HG02798 (cell line): Measurements from ENCODE around the gene HECA.
"Not testable (repeated sequence)": the region's sequence is repeated elsewhere in the genome, so short reads cannot be mapped to it uniquely, and the experiment has no call there.

Source experiments
- ATAC-seq: cut with Tn5 transposase; IDR thresholded peaks from one replicate; pipeline ENCODE4 v1.9.1; 2021; ENCODE audit warnings: mild to moderate bottlenecking; ENCODE audit not compliant: unreplicated experiment, poor library complexity

Gene HECA

GRCh38 chr6:139134064-139134395, 850 bp upstream of the HECA start:
- no peak for ATAC-seq

- ATAC-seq, result peak; percentile 33
Observed at GRCh38 chr6:139135578-139136545, 982 bp downstream of the HECA start.

GRCh38 chr6:139137706-139138105, 2.8 kb downstream of the HECA start:
- no peak for ATAC-seq

GRCh38 chr6:139140854-139141253, 6.0 kb downstream of the HECA start:
- ATAC-seq, result not testable (repeated sequence)

GRCh38 chr6:139142262-139142661, 7.4 kb downstream of the HECA start:
- no peak for ATAC-seq

GRCh38 chr6:139143111-139143510, 8.2 kb downstream of the HECA start:
- ATAC-seq, result no peak

- ATAC-seq, result no peak
Observed at GRCh38 chr6:139144490-139145085, 9.7 kb downstream of the HECA start.

- ATAC-seq, result no peak
Observed at GRCh38 chr6:139145661-139146060, 10.8 kb downstream of the HECA start.

- ATAC-seq, result no peak
Observed at GRCh38 chr6:139146317-139146726, 11.4 kb downstream of the HECA start.

- no peak for ATAC-seq
Observed at GRCh38 chr6:139147628-139148027, 12.7 kb downstream of the HECA start.

GRCh38 chr6:139148557-139149235, 13.8 kb downstream of the HECA start:
- no peak for ATAC-seq

GRCh38 chr6:139149383-139149782, 14.5 kb downstream of the HECA start:
- ATAC-seq, result no peak

GRCh38 chr6:139150920-139151319, 16.0 kb downstream of the HECA start:
- no peak for ATAC-seq

- no peak for ATAC-seq
Observed at GRCh38 chr6:139151425-139152087, 16.7 kb downstream of the HECA start.

- no peak for ATAC-seq
Observed at GRCh38 chr6:139152088-139152891, 17.4 kb downstream of the HECA start.

GRCh38 chr6:139152892-139153271, 18.0 kb downstream of the HECA start:
- no peak for ATAC-seq

- ATAC-seq, result no peak
Observed at GRCh38 chr6:139153855-139154254, 19.0 kb downstream of the HECA start.

GRCh38 chr6:139154881-139155547, 20.1 kb downstream of the HECA start:
- ATAC-seq, result no peak

GRCh38 chr6:139156102-139156501, 21.2 kb downstream of the HECA start:
- ATAC-seq, result no peak
